K562 (cell line): ENCODE data around the gene IRGQ. TPM values are rescaled to one million over a fixed set of nuclear protein-coding genes. Genes with fewer than 3 reads are reported as not detected.
A peak's percentile ranks its signal among the peaks of the same experiment; 100 is the strongest.

Source experiments
- CBFA2T3 ChIP-seq: fragments of 450-650 bp; IDR thresholded peaks from 2 replicates; pipeline ENCODE4 v1.6.1; 2017
- CCNT2 ChIP-seq: IDR thresholded peaks from 2 replicates; pipeline ENCODE4 v1.6.1; 2011; ENCODE audit warnings: borderline replicate concordance, low read depth, mild to moderate bottlenecking, moderate library complexity, mixed read lengths, low read length; ENCODE audit not compliant: insufficient read length; ENCODE audit errors: extremely low read depth
- EP300 ChIP-seq: IDR thresholded peaks from 2 replicates; pipeline ENCODE4 v1.6.1; 2012; ENCODE audit warnings: low read length, improper control_type of control experiment
- ILK ChIP-seq: fragments of 450-650 bp; IDR thresholded peaks from 2 replicates; pipeline ENCODE4 v1.6.1; 2016; ENCODE audit warnings: missing genetic modification characterization, low read depth, mild to moderate bottlenecking, missing compliant biosample characterization, moderate library complexity, borderline replicate concordance
- KDM5B ChIP-seq: fragments of 200-600 bp; sonication (generic); IDR thresholded peaks from 2 replicates; pipeline ENCODE4 v1.6.1; 2012; ENCODE audit warnings: low read depth, mild to moderate bottlenecking, moderate library complexity, low read length, control low read depth, inconsistent platforms; ENCODE audit not compliant: insufficient replicate concordance
- KLF16 ChIP-seq: IDR thresholded peaks from 2 replicates; pipeline ENCODE4 v1.6.1; 2016; ENCODE audit warnings: antibody characterized with exemption
- MCM7 ChIP-seq, 2 experiments: fragments of 450-650 bp; IDR thresholded peaks; 2 replicates each; pipeline ENCODE4 v1.6.1; 2016 to 2018
- MXD1 ChIP-seq: fragments of 250-450 bp; sonication (Bioruptor Pico); IDR thresholded peaks from 2 replicates; pipeline ENCODE4 v1.8.0; 2021; ENCODE audit warnings: borderline replicate concordance, mild to moderate bottlenecking, moderate library complexity; ENCODE audit not compliant: poor library complexity, severe bottlenecking
- NFE2L1 ChIP-seq: fragments of 450-650 bp; IDR thresholded peaks from 2 replicates; pipeline ENCODE4 v1.6.1; 2016; ENCODE audit warnings: missing genetic modification characterization, low read depth, mild to moderate bottlenecking, missing compliant biosample characterization, moderate library complexity, borderline replicate concordance
- NR1H2 ChIP-seq: sonication (generic); formaldehyde crosslinking; IDR thresholded peaks from 2 replicates; pipeline ENCODE4 v1.4.0; 2020; ENCODE audit warnings: mild to moderate bottlenecking, missing genetic modification reagents
- NR2F6 ChIP-seq: fragments of 450-650 bp; formaldehyde crosslinking; IDR thresholded peaks from 2 replicates; pipeline ENCODE4 v1.4.0; 2020; ENCODE audit warnings: mild to moderate bottlenecking
- PML ChIP-seq: IDR thresholded peaks from 2 replicates; pipeline ENCODE4 v1.6.1; 2012; ENCODE audit warnings: low read length, inconsistent platforms
- POLR2H ChIP-seq: IDR thresholded peaks from 2 replicates; pipeline ENCODE4 v1.6.1; 2016; ENCODE audit warnings: missing genetic modification characterization, low read depth, mild to moderate bottlenecking, control low read depth, missing compliant biosample characterization, moderate library complexity
- POLR3A ChIP-seq: IDR thresholded peaks from 2 replicates; pipeline ENCODE4 v1.6.1; 2011; ENCODE audit warnings: borderline replicate concordance, mild to moderate bottlenecking, moderate library complexity; ENCODE audit not compliant: insufficient read length, insufficient read depth; ENCODE audit errors: extremely low read depth
- PYGO2 ChIP-seq: fragments of 450-650 bp; IDR thresholded peaks from 2 replicates; pipeline ENCODE4 v1.6.1; 2016; ENCODE audit warnings: mild to moderate bottlenecking, missing genetic modification characterization, moderate library complexity, missing compliant biosample characterization
- RBM15 ChIP-seq: fragments of 200-400 bp; formaldehyde crosslinking; IDR thresholded peaks from 2 replicates; pipeline ENCODE4 v1.6.1; 2018; ENCODE audit warnings: mild to moderate bottlenecking, low read length, moderate library complexity; ENCODE audit not compliant: insufficient read depth
- RBM17 ChIP-seq: fragments of 200-400 bp; formaldehyde crosslinking; IDR thresholded peaks from 2 replicates; pipeline ENCODE4 v1.6.1; 2017; ENCODE audit warnings: low read depth, mild to moderate bottlenecking, low read length, borderline replicate concordance
- RBM34 ChIP-seq: fragments of 200-400 bp; formaldehyde crosslinking; IDR thresholded peaks from 2 replicates; pipeline ENCODE4 v1.6.1; 2018; ENCODE audit warnings: low read length, borderline replicate concordance; ENCODE audit not compliant: insufficient read depth
- THAP12 ChIP-seq: fragments of 250-450 bp; sonication (Bioruptor Pico); IDR thresholded peaks from 2 replicates; pipeline ENCODE4 v1.9.0; 2021; ENCODE audit warnings: mild to moderate bottlenecking, inconsistent platforms
- ZBTB5 ChIP-seq: fragments of 450-650 bp; IDR thresholded peaks from 2 replicates; pipeline ENCODE4 v1.6.1; 2017; ENCODE audit warnings: antibody characterized with exemption
- ZNF197 ChIP-seq: fragments of 200-800 bp; sonication (Bioruptor generic); IDR thresholded peaks from 2 replicates; pipeline ENCODE4 v1.6.1; 2016; ENCODE audit warnings: low read depth, missing genetic modification characterization, missing compliant biosample characterization
- ZNF274 ChIP-seq: IDR thresholded peaks from 2 replicates; pipeline ENCODE4 v1.6.1; 2011; ENCODE audit warnings: low read depth, mild to moderate bottlenecking, low read length, moderate library complexity, borderline replicate concordance
- ZNF347 ChIP-seq: fragments of 450-650 bp; formaldehyde crosslinking; IDR thresholded peaks from 2 replicates; pipeline ENCODE4 v1.4.0; 2020; ENCODE audit warnings: low read depth, mild to moderate bottlenecking, moderate library complexity
- ZNF668 ChIP-seq: fragments of 250-450 bp; sonication (Bioruptor Pico); IDR thresholded peaks from 2 replicates; pipeline ENCODE4 v1.8.0; 2022; ENCODE audit warnings: mild to moderate bottlenecking, inconsistent platforms
- ZNF717 ChIP-seq: fragments of 250-450 bp; sonication (Bioruptor Pico); IDR thresholded peaks from 2 replicates; pipeline ENCODE4 v1.5.0; 2021
- polyA plus RNA-seq, 8 experiments: library from polyadenylated mRNA; depleted of rRNA in 4 of 8; stranded (reverse) in 5 of 8; unstranded in 3 of 8; fragments of >200 nt; fragmentation: Nextera tagmentation in 2 of 8; fragmentation: Illumina TruSeq in 1 of 8; extraction: Ambion mirVana in 2 of 8; extraction: Trizol in 1 of 8; gene quantifications; 2 replicates each; pipeline versions ENCODE4 v1.2.1 to v1.2.3, GENCODE V29; 2011 to 2014; ENCODE audit warnings: inconsistent platforms in 1 of 8, missing spikeins in 1 of 8
- total RNA-seq, 7 experiments: library from RNA; depleted of rRNA in 6 of 7; stranded (reverse); fragments of >200 nt in 6 of 7; fragmentation: Illumina TruSeq in 2 of 7; extraction: Trizol in 2 of 7; gene quantifications; 2 replicates each; pipeline versions ENCODE4 v1.2.1 to v1.2.3, GENCODE V29; 2011 to 2021; ENCODE audit warnings: low replicate concordance in 1 of 7
- TF ChIP-seq, protein P1 (sequence below): fragments of 250-450 bp; sonication (Bioruptor Pico); IDR thresholded peaks from 2 replicates; pipeline ENCODE4 v1.9.0; 2021; ENCODE audit warnings: mild to moderate bottlenecking

Gene IRGQ
- total and polyA plus RNA-seq, 9 of the 15 experiments (the other 6 are each of a cell fraction or from before 2014, with no cell fraction given) = 3.5 to 19.2 (median 7.9) TPM

DNA sequence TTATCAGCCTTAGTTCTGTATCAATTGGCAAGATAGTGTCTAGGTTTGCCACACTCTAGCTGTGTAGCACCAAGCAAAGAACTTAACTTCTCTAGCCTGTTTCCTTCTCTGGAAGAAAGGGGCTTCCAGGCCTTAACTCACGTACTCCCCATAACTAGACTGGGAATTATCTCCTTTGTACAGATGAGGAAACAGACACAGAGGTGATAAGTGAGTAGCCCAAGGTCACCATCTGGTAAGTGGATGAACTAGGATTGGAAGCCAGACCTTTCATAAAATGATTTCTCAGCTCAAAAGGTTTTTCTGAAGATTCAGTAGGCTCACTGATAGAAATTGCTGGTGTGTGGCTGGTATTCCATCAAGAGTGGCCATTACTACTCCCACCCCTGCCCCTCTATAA, 20.4 kb upstream of the IRGQ start (continued):
- TF ChIP-seq RBM17 = no peak
- TF ChIP-seq POLR2H = no peak
- no peak; the same call in 1 of the 2 replicates for TF ChIP-seq ZNF274
- no peak for TF ChIP-seq PYGO2 (tag)
- no peak for TF ChIP-seq ZNF347 (CRISPR knock-in tag)
- TF ChIP-seq CBFA2T3 = peak; percentile 93
- no peak for TF ChIP-seq ZNF668 (CRISPR knock-in tag)
- peak; percentile 31 for TF ChIP-seq CCNT2
- TF ChIP-seq KLF16 = peak; percentile 76
- no peak for TF ChIP-seq ZBTB5
- TF ChIP-seq NFE2L1 (tag) = no peak
- TF ChIP-seq KDM5B = no peak
- no peak for TF ChIP-seq ZNF717 (CRISPR knock-in tag)
- no peak for TF ChIP-seq RBM15
- TF ChIP-seq MXD1 (CRISPR knock-in tag) = no peak
- TF ChIP-seq ILK (tag) = no peak
- no peak for TF ChIP-seq NR2F6
- no peak for TF ChIP-seq POLR3A
- TF ChIP-seq ZNF197 (CRISPR knock-in tag) = no peak
- TF ChIP-seq RBM34 = no peak
- TF ChIP-seq MCM7 (IDR thresholded peaks at IDR 0.05) = no peak
- TF ChIP-seq, protein P1, sequence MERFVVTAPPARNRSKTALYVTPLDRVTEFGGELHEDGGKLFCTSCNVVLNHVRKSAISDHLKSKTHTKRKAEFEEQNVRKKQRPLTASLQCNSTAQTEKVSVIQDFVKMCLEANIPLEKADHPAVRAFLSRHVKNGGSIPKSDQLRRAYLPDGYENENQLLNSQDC (CRISPR knock-in tag) = no peak
- peak; percentile 63; the same call in 1 of the 2 replicates for TF ChIP-seq PML
- peak; percentile 79 for TF ChIP-seq EP300
- no peak for TF ChIP-seq NR1H2 (CRISPR knock-in tag)
- TF ChIP-seq THAP12 (CRISPR knock-in tag) = no peak
